Measurements from ENCODE around the gene THG1L.

Gene THG1L

GRCh38 chr5:157729858-157730257 lies 1.4 kb upstream of the THG1L start:
- Histone ChIP-seq H3K9me3 (ENCODE audit: control insufficient read depth, low read length) (peaks cover 8% of the 10 kb centered on the region), H3K27ac (ENCODE audit: low read depth, low read length, severe bottlenecking) (no peak overlapping the region), H3K4me3 (ENCODE audit: extremely low read depth, insufficient read depth, low read length, poor library complexity, severe bottlenecking) (no peak overlapping the region), H3K4me1 (ENCODE audit: control insufficient read depth, insufficient read depth, low read length, poor library complexity, severe bottlenecking) (peaks cover 3% of the 10 kb centered on the region), H3K36me3 (ENCODE audit: control insufficient read depth, insufficient read depth, low read length) (peaks cover 14% of the 10 kb centered on the region)

- Histone ChIP-seq H3K36me3 (ENCODE audit: control insufficient read depth, insufficient read depth, low read length) (peaks cover 20% of the 10 kb centered on the region), H3K4me1 (ENCODE audit: control insufficient read depth, insufficient read depth, low read length, poor library complexity, severe bottlenecking) (peaks cover 3% of the 10 kb centered on the region), H3K9me3 (ENCODE audit: control insufficient read depth, low read length) (peaks cover 8% of the 10 kb centered on the region), H3K4me3 (ENCODE audit: extremely low read depth, insufficient read depth, low read length, poor library complexity, severe bottlenecking) (peak overlapping the region; percentile 59), H3K27ac (ENCODE audit: low read depth, low read length, severe bottlenecking) (peak overlapping the region; percentile 89)
- WGBS, 2 experiments (ENCODE audit: insufficient coverage in 2 of 2): 0% methylated on average over 4 of the region's 5 CpGs; no CpG with 5 or more reads in 1 of the 2 experiments
These were observed 334 bp upstream of the THG1L start for GRCh38 chr5:157730900-157731271.

DNA sequence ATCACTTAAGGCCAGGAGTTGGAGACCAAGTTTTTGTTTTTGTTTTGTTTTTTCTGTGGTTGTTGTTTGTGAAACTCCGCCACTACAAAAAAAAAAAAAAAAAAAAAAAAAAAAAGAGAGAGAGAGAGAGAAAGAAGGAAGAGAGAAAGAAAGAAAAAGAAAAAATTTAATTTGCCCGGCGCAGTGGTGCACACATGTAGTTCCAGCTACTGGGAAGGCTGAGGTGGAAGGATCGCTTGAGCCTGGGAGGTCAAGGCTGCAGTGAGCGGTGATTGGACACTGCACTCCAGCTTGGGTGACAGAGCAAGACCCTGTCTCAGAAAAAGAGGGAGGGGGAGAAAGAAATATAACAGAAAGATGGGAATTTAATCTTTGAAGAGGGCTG lies 902 bp downstream of the THG1L start:
- WGBS, 2 experiments (ENCODE audit: insufficient coverage in 2 of 2): 95 to 100% methylated on average over 2 to 4 of the region's 5 CpGs
- peak overlapping the region; percentile 89 for H3K27ac ChIP-seq (ENCODE audit: low read depth, low read length, severe bottlenecking)

DNA sequence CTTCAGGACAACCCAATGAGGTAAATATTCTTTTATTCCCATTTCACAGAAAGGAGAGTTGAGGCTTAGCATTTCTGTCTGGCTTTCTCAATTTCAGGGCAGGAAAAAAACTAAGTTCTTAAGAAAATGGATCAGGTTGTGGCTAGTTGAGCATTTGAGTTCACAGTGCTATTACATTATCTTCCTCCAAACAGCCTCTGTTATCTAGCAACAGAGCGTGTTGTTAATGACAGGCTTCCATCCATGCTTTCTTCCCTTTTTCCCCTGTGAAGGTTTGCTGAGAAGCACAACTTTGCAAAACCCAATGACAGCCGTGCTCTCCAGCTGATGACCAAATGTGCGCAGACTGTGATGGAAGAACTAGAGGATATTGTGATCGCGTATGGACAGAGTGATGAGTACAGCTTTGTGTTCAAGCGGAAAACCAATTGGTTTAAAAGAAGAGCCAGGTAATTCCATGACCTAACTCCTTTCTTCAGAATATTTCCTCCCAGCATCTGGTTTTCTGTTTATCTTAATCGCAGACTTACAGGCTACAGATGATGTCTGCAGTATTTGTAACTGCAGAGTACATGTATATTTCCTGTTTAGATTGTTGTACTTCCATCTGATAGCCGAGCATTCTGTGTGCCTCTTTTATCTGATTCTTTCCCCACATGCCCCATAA lies 1.5 kb downstream of the THG1L start:
- H3K36me3 ChIP-seq (ENCODE audit: control insufficient read depth, insufficient read depth, low read length): peaks cover 36% of the 10 kb centered on the region
- peaks cover 3% of the 10 kb centered on the region for H3K4me1 ChIP-seq (ENCODE audit: control insufficient read depth, insufficient read depth, low read length, poor library complexity, severe bottlenecking)
- 96 to 100% methylated on average over 3 to 5 of the region's 8 CpGs for WGBS, 2 experiments (ENCODE audit: insufficient coverage in 2 of 2)
- H3K9me3 ChIP-seq (ENCODE audit: control insufficient read depth, low read length): peaks cover 8% of the 10 kb centered on the region
- H3K4me3 ChIP-seq (ENCODE audit: extremely low read depth, insufficient read depth, low read length, poor library complexity, severe bottlenecking): no peak overlapping the region
- H3K27ac ChIP-seq (ENCODE audit: low read depth, low read length, severe bottlenecking): peak overlapping the region; percentile 66

More for the DNA sequence above, 902 bp downstream of the THG1L start:
- Histone ChIP-seq H3K9me3 (ENCODE audit: control insufficient read depth, low read length) (peaks cover 8% of the 10 kb centered on the region), H3K4me1 (ENCODE audit: control insufficient read depth, insufficient read depth, low read length, poor library complexity, severe bottlenecking) (peaks cover 3% of the 10 kb centered on the region), H3K4me3 (ENCODE audit: extremely low read depth, insufficient read depth, low read length, poor library complexity, severe bottlenecking) (peak overlapping the region; percentile 59), H3K36me3 (ENCODE audit: control insufficient read depth, insufficient read depth, low read length) (peaks cover 31% of the 10 kb centered on the region)

- Histone ChIP-seq H3K9me3 (ENCODE audit: control insufficient read depth, low read length) (peaks cover 8% of the 10 kb centered on the region), H3K4me3 (ENCODE audit: extremely low read depth, insufficient read depth, low read length, poor library complexity, severe bottlenecking) (no peak overlapping the region)
- 92 to 96% methylated on average over 5 of the region's 7 CpGs for WGBS, 2 experiments (ENCODE audit: insufficient coverage in 2 of 2)
These were observed 3.2 kb downstream of the THG1L start for GRCh38 chr5:157734436-157734835.

GRCh38 chr5:157735991-157736390 lies 4.8 kb downstream of the THG1L start:
- no peaks in the 10 kb centered on the region for H3K9me3 ChIP-seq (ENCODE audit: control insufficient read depth, low read length)
- no peak overlapping the region for H3K4me3 ChIP-seq (ENCODE audit: extremely low read depth, insufficient read depth, low read length, poor library complexity, severe bottlenecking)
- H3K36me3 ChIP-seq (ENCODE audit: control insufficient read depth, insufficient read depth, low read length): peaks cover 55% of the 10 kb centered on the region
- 79 to 90% methylated on average over 4 to 5 of the region's 6 CpGs for WGBS, 2 experiments (ENCODE audit: insufficient coverage in 2 of 2)
- peaks cover 3% of the 10 kb centered on the region for H3K4me1 ChIP-seq (ENCODE audit: control insufficient read depth, insufficient read depth, low read length, poor library complexity, severe bottlenecking)
- H3K27ac ChIP-seq (ENCODE audit: low read depth, low read length, severe bottlenecking): no peak overlapping the region

More at GRCh38 chr5:157734436-157734835, 3.2 kb downstream of the THG1L start:
- Histone ChIP-seq H3K36me3 (ENCODE audit: control insufficient read depth, insufficient read depth, low read length) (peaks cover 51% of the 10 kb centered on the region), H3K4me1 (ENCODE audit: control insufficient read depth, insufficient read depth, low read length, poor library complexity, severe bottlenecking) (peaks cover 3% of the 10 kb centered on the region), H3K27ac (ENCODE audit: low read depth, low read length, severe bottlenecking) (no peak overlapping the region)

GRCh38 chr5:157739388-157740228 lies 8.4 kb downstream of the THG1L start:
- WGBS, 2 experiments (ENCODE audit: insufficient coverage in 2 of 2): 76 to 88% methylated on average over 7 to 8 of the region's 12 CpGs
- Histone ChIP-seq H3K9me3 (ENCODE audit: control insufficient read depth, low read length) (no peaks in the 10 kb centered on the region), H3K4me1 (ENCODE audit: control insufficient read depth, insufficient read depth, low read length, poor library complexity, severe bottlenecking) (peaks cover 3% of the 10 kb centered on the region), H3K4me3 (ENCODE audit: extremely low read depth, insufficient read depth, low read length, poor library complexity, severe bottlenecking) (no peak overlapping the region), H3K36me3 (ENCODE audit: control insufficient read depth, insufficient read depth, low read length) (peaks cover 43% of the 10 kb centered on the region), H3K27ac (ENCODE audit: low read depth, low read length, severe bottlenecking) (no peak overlapping the region)

DNA sequence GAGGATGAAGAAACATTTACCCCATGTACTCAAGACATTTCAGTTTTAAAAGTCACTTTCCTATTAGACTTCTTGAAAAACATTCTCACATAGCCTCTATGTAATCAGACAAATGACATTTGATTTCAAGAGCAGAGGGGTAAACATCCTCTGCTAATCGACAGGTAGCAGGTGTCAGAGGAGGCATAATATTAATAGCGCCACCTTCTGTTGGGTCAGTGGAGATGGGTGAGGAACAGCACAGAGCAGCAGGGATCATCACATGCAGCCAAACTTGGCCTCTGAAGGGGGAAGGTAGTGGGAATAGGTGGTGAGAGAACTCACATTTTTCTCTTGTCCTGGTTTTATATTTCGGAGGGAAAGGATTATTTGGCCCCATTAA lies 9.0 kb downstream of the THG1L start:
- WGBS, 2 experiments (ENCODE audit: insufficient coverage in 2 of 2): 66 to 67% methylated on average over 1 to 3 of the region's 3 CpGs
- H3K4me1 ChIP-seq (ENCODE audit: control insufficient read depth, insufficient read depth, low read length, poor library complexity, severe bottlenecking): peaks cover 9% of the 10 kb centered on the region
- no peak overlapping the region for H3K27ac ChIP-seq (ENCODE audit: low read depth, low read length, severe bottlenecking)
- no peaks in the 10 kb centered on the region for H3K9me3 ChIP-seq (ENCODE audit: control insufficient read depth, low read length)
- peaks cover 37% of the 10 kb centered on the region for H3K36me3 ChIP-seq (ENCODE audit: control insufficient read depth, insufficient read depth, low read length)
- no peak overlapping the region for H3K4me3 ChIP-seq (ENCODE audit: extremely low read depth, insufficient read depth, low read length, poor library complexity, severe bottlenecking)

DNA sequence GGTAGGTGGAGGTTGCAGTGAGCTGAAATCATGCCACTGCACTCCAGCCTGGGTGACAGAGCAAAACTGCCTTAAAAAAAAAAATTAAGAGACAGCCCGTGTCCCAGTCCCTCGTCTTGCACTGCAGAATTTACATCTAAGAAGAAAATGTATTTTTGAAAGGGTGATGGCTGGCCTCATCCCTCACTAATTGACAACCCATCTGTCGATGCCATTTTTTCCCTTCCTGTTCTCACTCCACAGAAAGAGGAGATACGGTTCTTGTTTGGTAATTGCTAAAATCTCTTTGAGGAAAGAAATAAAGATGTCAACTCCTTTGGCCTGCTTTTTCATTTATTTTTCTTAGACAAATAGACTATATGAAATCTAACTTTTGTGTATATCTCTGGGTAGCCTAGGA lies 9.9 kb downstream of the THG1L start:
- 72 to 100% methylated on average over 2 of the region's 4 CpGs for WGBS, 2 experiments (ENCODE audit: insufficient coverage in 2 of 2)
- Histone ChIP-seq H3K27ac (ENCODE audit: low read depth, low read length, severe bottlenecking) (no peak overlapping the region), H3K4me3 (ENCODE audit: extremely low read depth, insufficient read depth, low read length, poor library complexity, severe bottlenecking) (no peak overlapping the region), H3K4me1 (ENCODE audit: control insufficient read depth, insufficient read depth, low read length, poor library complexity, severe bottlenecking) (peaks cover 9% of the 10 kb centered on the region), H3K36me3 (ENCODE audit: control insufficient read depth, insufficient read depth, low read length) (peaks cover 36% of the 10 kb centered on the region), H3K9me3 (ENCODE audit: control insufficient read depth, low read length) (no peaks in the 10 kb centered on the region)

- WGBS, 2 experiments (ENCODE audit: insufficient coverage in 2 of 2): 0 to 1% methylated on average over 67 to 73 of the region's 79 CpGs
- peaks cover 15% of the 10 kb centered on the region for H3K36me3 ChIP-seq (ENCODE audit: control insufficient read depth, insufficient read depth, low read length)
- H3K27ac ChIP-seq (ENCODE audit: low read depth, low read length, severe bottlenecking): no peak within 1 kb of the TSS
- peaks cover 9% of the 10 kb centered on the region for H3K4me1 ChIP-seq (ENCODE audit: control insufficient read depth, insufficient read depth, low read length, poor library complexity, severe bottlenecking)
- H3K9me3 ChIP-seq (ENCODE audit: control insufficient read depth, low read length): no peaks in the 10 kb centered on the region
- H3K4me3 ChIP-seq (ENCODE audit: extremely low read depth, insufficient read depth, low read length, poor library complexity, severe bottlenecking): peak within 1 kb of the TSS; percentile 70
These were observed 12.2 kb downstream of the THG1L start, which contains the start of gene LSM11 for GRCh38 chr5:157743163-157744050. Gene LSM11 (plus strand): TSS chr5:157743712. CDS start chr5:157743751, 39 bp downstream.

All from mesodermal cell (in vitro differentiated cells).